Prostate gland (tissue), 2 donors: ENCODE data around the gene TGIF1. TPM values are rescaled to one million over a fixed set of nuclear protein-coding genes. Genes with fewer than 3 reads are reported as not detected.

Source experiments
- DNase-seq: peaks from one replicate; pipeline ENCODE4 v3.0.0-alpha.2; 2019; ENCODE audit warnings: low spot score
- H3K27ac ChIP-seq, 2 donors: fragments of 200-600 bp; sonication (generic); 2 replicates each; pipeline ENCODE4 v1.5.1; 2017 to 2019
- H3K27me3 ChIP-seq: fragments of 200-600 bp; sonication (generic); replicated peaks from 2 replicates; pipeline ENCODE4 v1.5.1; 2019; ENCODE audit not compliant: insufficient read depth
- H3K36me3 ChIP-seq, 2 donors: fragments of 200-600 bp; sonication (generic); 1 replicate in 1 of 2; 2 replicates in 1 of 2; pipeline versions ENCODE4 v1.5.1 to v1.8.1; 2017 to 2019
- H3K4me1 ChIP-seq: fragments of 200-600 bp; sonication (generic); replicated peaks from 2 replicates; pipeline ENCODE4 v1.5.1; 2019
- H3K4me3 ChIP-seq, 2 donors: fragments of 200-600 bp; sonication (generic); 2 replicates each; pipeline ENCODE4 v1.5.1; 2017 to 2019
- H3K9me3 ChIP-seq: fragments of 200-600 bp; sonication (generic); 2 replicates; pipeline ENCODE4 v1.5.1; 2017
- CTCF ChIP-seq, 4 experiments: fragments of 200-600 bp in 2 of 4; fragments of 450-650 bp in 2 of 4; sonication (generic) in 2 of 4; IDR thresholded peaks; 1 replicate in 3 of 4; 2 replicates in 1 of 4; pipeline ENCODE4 v1.5.1; 2016 to 2019; ENCODE audit warnings: antibody characterized with exemption in 4 of 4, mild to moderate bottlenecking in 2 of 4, moderate library complexity in 2 of 4
- POLR2A ChIP-seq: fragments of 450-650 bp; IDR thresholded peaks from one replicate; pipeline ENCODE4 v1.6.1; 2016; ENCODE audit warnings: antibody characterized with exemption, mild to moderate bottlenecking
- POLR2AphosphoS5 ChIP-seq: sonication (generic); formaldehyde crosslinking; IDR thresholded peaks from one replicate; pipeline ENCODE4 v1.6.1; 2017; ENCODE audit warnings: antibody characterized with exemption
- WGBS: methylation state at CpG from one replicate; pipeline ENCODE4 v1.1.5; 2018; 5-methylcytosine and 5-hydroxymethylcytosine counted together
- intact Hi-C: fragments of 100-400 bp; cut with DNase I; formaldehyde crosslinking; loops from one replicate; pipeline ENCODE4 v1.14.2; 2022
- total RNA-seq, 2 donors: library from RNA; depleted of rRNA; stranded (reverse); fragments of >200 nt; gene quantifications; one replicate each; pipeline ENCODE4 v1.1.0, GENCODE V29; 2016

TGIF1 gene
- total RNA-seq, 2 donors from 2014 or later, result 124 to 151 TPM

GRCh38 chr18:3461704-3462103 lies 11.7 kb downstream of the TGIF1 start:
- Histone ChIP-seq H3K27ac (no peak overlapping the region), H3K4me1 (peaks cover 17% of the 10 kb centered on the region), H3K36me3 (no peaks in the 10 kb centered on the region), H3K27me3 (no peaks in the 10 kb centered on the region), H3K9me3 (no peaks in the 10 kb centered on the region), H3K4me3 (no peak overlapping the region)
- intact Hi-C loops, result no loop called here
- TF ChIP-seq POLR2A (no peak), CTCF (IDR thresholded peaks at IDR 0.05) (no peak)
- DNase-seq, result no peak
- 93% methylated on average over 5 of the region's 5 CpGs for WGBS

GRCh38 chr18:3463051-3463450 lies 13.1 kb downstream of the TGIF1 start:
- Histone ChIP-seq H3K9me3 (no peaks in the 10 kb centered on the region), H3K4me1 (peaks cover 15% of the 10 kb centered on the region), H3K4me3 (no peak overlapping the region), H3K36me3 (no peaks in the 10 kb centered on the region), H3K27me3 (no peaks in the 10 kb centered on the region), H3K27ac (no peak overlapping the region)
- intact Hi-C loops, result no loop called here
- no peak for DNase-seq
- 60% methylated on average over 2 of the region's 2 CpGs for WGBS
- TF ChIP-seq POLR2A, result no peak
- no peak for TF ChIP-seq CTCF (IDR thresholded peaks at IDR 0.05)
- no peak for TF ChIP-seq POLR2AphosphoS5

GRCh38 chr18:3466045-3466444 lies 16.1 kb downstream of the TGIF1 start:
- TF ChIP-seq POLR2A, result no peak
- no peak for TF ChIP-seq CTCF (IDR thresholded peaks at IDR 0.05)
- no peak for TF ChIP-seq POLR2AphosphoS5
- intact Hi-C loops, result no loop called here
- Histone ChIP-seq H3K9me3 (no peaks in the 10 kb centered on the region), H3K4me3 (no peak overlapping the region), H3K4me1 (no peaks in the 10 kb centered on the region), H3K27me3 (no peaks in the 10 kb centered on the region), H3K27ac (no peak overlapping the region), H3K36me3 (no peaks in the 10 kb centered on the region)
- WGBS, result 57% methylated on average over 5 of the region's 5 CpGs
- DNase-seq, result no peak

GRCh38 chr18:3466872-3467271 lies 16.9 kb downstream of the TGIF1 start:
- Histone ChIP-seq H3K27me3 (no peaks in the 10 kb centered on the region), H3K4me3 (no peak overlapping the region), H3K27ac (no peak overlapping the region), H3K36me3 (no peaks in the 10 kb centered on the region), H3K4me1 (no peaks in the 10 kb centered on the region), H3K9me3 (no peaks in the 10 kb centered on the region)
- intact Hi-C loops, result no loop called here
- WGBS, result 60% methylated on average over 2 of the region's 2 CpGs
- TF ChIP-seq POLR2A, result no peak
- TF ChIP-seq CTCF (IDR thresholded peaks at IDR 0.05), result no peak
- no peak for TF ChIP-seq POLR2AphosphoS5
- DNase-seq, result no peak

- H3K4me1 ChIP-seq, result no peaks in the 10 kb centered on the region
- intact Hi-C loops, result no loop called here
- H3K9me3 ChIP-seq, result no peaks in the 10 kb centered on the region
- H3K27ac ChIP-seq, result no peak overlapping the region
- WGBS, result 99% methylated on average over 9 of the region's 9 CpGs
- no peak for TF ChIP-seq POLR2AphosphoS5
- TF ChIP-seq POLR2A, result no peak
- no peak for TF ChIP-seq CTCF (IDR thresholded peaks at IDR 0.05)
- DNase-seq, result no peak
- no peaks in the 10 kb centered on the region for H3K27me3 ChIP-seq
- no peaks in the 10 kb centered on the region for H3K36me3 ChIP-seq
- no peak overlapping the region for H3K4me3 ChIP-seq
These were observed 18.2 kb downstream of the TGIF1 start for GRCh38 chr18:3468066-3468705.
